Colonic mucosa (tissue), 4 donors: ENCODE measurements around the gene SMYD1. TPM values are rescaled to one million over a fixed set of nuclear protein-coding genes. Genes with fewer than 3 reads are reported as not detected.

ENCODE experiments used
- DNase-seq: peaks from one replicate; pipeline ENCODE4 v3.0.0-alpha.2; 2020
- H3K27ac ChIP-seq: fragments of 200-600 bp; one replicate; pipeline ENCODE4 v1.8.0; 2021
- H3K27me3 ChIP-seq: fragments of 200-600 bp; one replicate; pipeline ENCODE4 v1.8.0; 2021
- H3K36me3 ChIP-seq: fragments of 200-600 bp; one replicate; pipeline ENCODE4 v1.8.0; 2021
- H3K4me1 ChIP-seq: fragments of 200-600 bp; one replicate; pipeline ENCODE4 v1.8.0; 2021; ENCODE audit warnings: mild to moderate bottlenecking
- H3K4me3 ChIP-seq: fragments of 200-600 bp; one replicate; pipeline ENCODE4 v1.8.0; 2021
- H3K9ac ChIP-seq, 2 donors: one replicate each; pipeline ENCODE4 v1.7.0; 2013; ENCODE audit warnings: control low read depth in 2 of 2, low read depth in 2 of 2, low read length in 2 of 2
- H3K9me3 ChIP-seq: fragments of 200-600 bp; one replicate; pipeline ENCODE4 v1.8.0; 2021
- CTCF ChIP-seq: fragments of 200-600 bp; IDR thresholded peaks from one replicate; pipeline ENCODE4 v1.8.0; 2022; ENCODE audit warnings: antibody characterized with exemption, mild to moderate bottlenecking
- intact Hi-C: fragments of 100-400 bp; cut with DNase I; formaldehyde crosslinking; loops from one replicate; pipeline ENCODE4 v1.14.1; 2022
- total RNA-seq, 2 donors: library from RNA; stranded (reverse); fragmentation: NEBNext Ultra II Directional in 1 of 2; extraction: Animal tissue kit (Norgen Biotek cat#: 25700) in 1 of 2; gene quantifications; one replicate each; pipeline ENCODE4 v1.2.1, GENCODE V29; 2021
- donor health status: healthy.
- donor health status: DM: no; HTN: no; CAD: no.
- donor health status: DM: no; HTN: no; CAD: no.

Gene SMYD1
- total RNA-seq, 2 donors from 2014 or later: 1.9 TPM; not detected in 1

GRCh38 chr2:88053296-88053695 lies 14.3 kb upstream of the SMYD1 start:
- DNase-seq: no peak
- Histone ChIP-seq H3K4me1 (peaks cover 10% of the 10 kb centered on the region), H3K9ac (no peak overlapping the region), H3K4me3 (peak overlapping the region; percentile 65), H3K9me3 (no peaks in the 10 kb centered on the region), H3K27ac (peak overlapping the region; percentile 95), H3K36me3 (no peaks in the 10 kb centered on the region), H3K27me3 (no peaks in the 10 kb centered on the region)
- no peak for TF ChIP-seq CTCF
- intact Hi-C loops: no loop called here

- no peaks in the 10 kb centered on the region for H3K9me3 ChIP-seq
- DNase-seq: no peak
- peak overlapping the region; percentile 65 for H3K4me3 ChIP-seq
- H3K27me3 ChIP-seq: no peaks in the 10 kb centered on the region
- peaks cover 10% of the 10 kb centered on the region for H3K4me1 ChIP-seq
- no peaks in the 10 kb centered on the region for H3K36me3 ChIP-seq
- TF ChIP-seq CTCF: no peak
- peak overlapping the region; percentile 89 to 95 for H3K9ac ChIP-seq
- peak overlapping the region; percentile 95 for H3K27ac ChIP-seq
- intact Hi-C loops: no loop called here
Measured at GRCh38 chr2:88053934-88054781, 13.5 kb upstream of the SMYD1 start.

GRCh38 chr2:88054782-88055370 lies 12.7 kb upstream of the SMYD1 start:
- H3K4me3 ChIP-seq: peak overlapping the region; percentile 65
- intact Hi-C loops: no loop called here
- no peaks in the 10 kb centered on the region for H3K27me3 ChIP-seq
- H3K9me3 ChIP-seq: no peaks in the 10 kb centered on the region
- no peaks in the 10 kb centered on the region for H3K36me3 ChIP-seq
- peaks cover 10% of the 10 kb centered on the region for H3K4me1 ChIP-seq
- peak; percentile 35 for DNase-seq
- peak overlapping the region; percentile 89 to 95 for H3K9ac ChIP-seq
- no peak for TF ChIP-seq CTCF
- peak overlapping the region; percentile 95 for H3K27ac ChIP-seq

- intact Hi-C loops: no loop called here
- peaks cover 10% of the 10 kb centered on the region for H3K4me1 ChIP-seq
- no peaks in the 10 kb centered on the region for H3K9me3 ChIP-seq
- DNase-seq: peak; percentile 94
- no peaks in the 10 kb centered on the region for H3K27me3 ChIP-seq
- H3K9ac ChIP-seq: peak within 1 kb of the TSS; percentile 89 to 95
- peak within 1 kb of the TSS; percentile 95 for H3K27ac ChIP-seq
- peak within 1 kb of the TSS; percentile 65 for H3K4me3 ChIP-seq
- TF ChIP-seq CTCF: no peak
- no peaks in the 10 kb centered on the region for H3K36me3 ChIP-seq
Measured at GRCh38 chr2:88055371-88056128, 12.1 kb upstream of the SMYD1 start, which contains the start of gene KRCC1. TSS of gene KRCC1 (minus strand) at chr2:88055783. CDS start at chr2:88028563, 27,220 bp downstream.

GRCh38 chr2:88057437-88057844 lies 10.2 kb upstream of the SMYD1 start:
- no peak for DNase-seq
- H3K27ac ChIP-seq: peak overlapping the region; percentile 95
- intact Hi-C loops: no loop called here

More at GRCh38 chr2:88057437-88057844, 10.2 kb upstream of the SMYD1 start:
- no peak for TF ChIP-seq CTCF
- no peaks in the 10 kb centered on the region for H3K27me3 ChIP-seq
- H3K4me3 ChIP-seq: no peak overlapping the region
- no peaks in the 10 kb centered on the region for H3K36me3 ChIP-seq
- H3K4me1 ChIP-seq: peaks cover 10% of the 10 kb centered on the region
- H3K9ac ChIP-seq: peak overlapping the region in 1 of 2 donors; percentile 9
- H3K9me3 ChIP-seq: no peaks in the 10 kb centered on the region
